GM18498 (cell line): ENCODE results near the gene PIK3R1.
A peak's percentile ranks its signal among the peaks of the same experiment; 100 is the strongest.

ENCODE experiments used
- ATAC-seq: cut with Tn5 transposase; IDR thresholded peaks from one replicate; pipeline ENCODE4 v1.9.1; 2021; ENCODE audit warnings: mild to moderate bottlenecking, moderate library complexity; ENCODE audit not compliant: unreplicated experiment

The PIK3R1 gene

DNA sequence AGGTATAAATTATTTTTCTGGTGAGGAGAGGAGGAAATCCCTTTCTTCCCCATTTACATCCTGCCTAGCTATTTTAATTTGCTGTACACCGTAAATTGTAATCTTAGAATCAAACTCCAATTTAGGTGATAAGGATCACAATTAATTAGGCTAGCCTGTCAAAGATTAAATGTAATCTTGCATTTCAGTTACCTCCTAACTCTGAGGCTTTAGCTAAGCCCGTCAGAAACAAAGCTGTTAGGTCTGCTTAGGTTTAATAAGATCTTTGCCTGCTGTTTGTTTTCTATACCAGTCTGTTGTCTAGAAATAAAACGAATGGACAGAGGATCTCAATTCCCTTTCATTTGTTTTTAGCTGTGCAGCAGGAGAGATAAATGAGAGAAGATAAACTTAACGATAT is 51.5 kb downstream of the PIK3R1 start:
- no peak for ATAC-seq

DNA sequence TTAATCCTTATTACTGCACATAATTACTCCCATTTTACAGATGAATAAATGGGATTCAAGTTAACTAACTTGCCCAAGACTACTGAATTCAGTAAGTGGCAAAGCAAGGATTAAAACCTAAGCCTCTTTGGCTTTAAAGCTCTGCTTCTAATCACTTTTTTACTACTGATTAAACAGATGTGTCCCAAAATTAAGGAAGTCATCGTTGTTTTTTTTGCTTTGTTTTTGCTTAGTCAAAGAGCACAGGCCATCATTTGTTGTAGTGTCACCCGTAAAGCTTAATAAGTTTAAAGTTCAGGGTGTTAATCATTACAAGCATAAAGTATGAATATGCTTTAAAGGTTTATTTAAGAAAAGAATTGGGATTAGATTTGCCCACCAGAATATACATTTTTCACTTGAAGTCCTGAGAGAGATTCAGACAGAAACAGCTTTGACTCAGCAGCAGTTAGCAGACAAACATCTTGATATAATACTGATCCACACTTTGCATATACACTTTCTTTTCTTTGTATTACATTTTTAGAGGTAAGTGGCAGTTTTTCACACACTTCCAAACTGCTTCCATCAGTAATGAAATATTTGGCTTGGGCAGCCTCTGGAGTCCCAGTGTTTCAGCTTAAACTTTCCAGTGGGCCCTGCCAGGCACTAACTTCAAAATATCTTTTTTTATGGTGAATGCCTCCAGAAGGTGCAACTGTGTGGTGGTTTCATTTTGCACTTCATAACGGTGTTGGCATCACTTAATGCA is 52.7 kb downstream of the PIK3R1 start:
- peak; percentile 47 for ATAC-seq

DNA sequence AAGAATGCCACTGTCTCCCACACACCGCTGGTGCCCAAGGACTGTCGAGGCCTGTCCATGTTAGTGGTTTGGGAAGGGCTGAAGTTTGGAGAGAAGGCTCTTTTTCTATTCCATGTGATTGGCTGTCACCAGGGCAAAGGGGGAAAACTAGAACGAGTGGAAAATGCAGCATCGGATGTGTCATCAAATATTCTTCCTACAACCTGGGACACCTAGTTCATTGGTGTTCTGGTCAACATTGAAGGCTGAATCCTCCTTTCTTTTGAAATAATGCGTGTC is 53.2 kb downstream of the PIK3R1 start:
- no peak for ATAC-seq

DNA sequence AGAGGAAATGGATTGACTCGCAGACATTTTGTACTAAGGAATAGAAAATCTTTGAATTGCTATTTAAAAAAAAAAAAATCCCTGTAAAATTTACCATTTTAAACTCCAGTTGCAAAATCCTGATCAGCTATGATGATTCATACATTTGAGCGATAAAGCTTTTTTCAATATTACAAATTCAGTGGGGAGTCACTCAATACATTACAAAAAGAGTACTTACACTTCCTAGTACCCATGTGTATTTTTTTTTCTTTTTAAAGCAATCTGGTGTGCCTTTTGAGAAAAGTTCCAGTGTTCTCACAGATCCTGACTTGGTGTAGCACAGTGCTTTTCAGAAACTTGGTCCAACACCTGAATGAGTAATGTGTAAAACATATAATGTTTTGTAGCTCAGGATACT is 54.3 kb downstream of the PIK3R1 start:
- ATAC-seq = no peak

DNA sequence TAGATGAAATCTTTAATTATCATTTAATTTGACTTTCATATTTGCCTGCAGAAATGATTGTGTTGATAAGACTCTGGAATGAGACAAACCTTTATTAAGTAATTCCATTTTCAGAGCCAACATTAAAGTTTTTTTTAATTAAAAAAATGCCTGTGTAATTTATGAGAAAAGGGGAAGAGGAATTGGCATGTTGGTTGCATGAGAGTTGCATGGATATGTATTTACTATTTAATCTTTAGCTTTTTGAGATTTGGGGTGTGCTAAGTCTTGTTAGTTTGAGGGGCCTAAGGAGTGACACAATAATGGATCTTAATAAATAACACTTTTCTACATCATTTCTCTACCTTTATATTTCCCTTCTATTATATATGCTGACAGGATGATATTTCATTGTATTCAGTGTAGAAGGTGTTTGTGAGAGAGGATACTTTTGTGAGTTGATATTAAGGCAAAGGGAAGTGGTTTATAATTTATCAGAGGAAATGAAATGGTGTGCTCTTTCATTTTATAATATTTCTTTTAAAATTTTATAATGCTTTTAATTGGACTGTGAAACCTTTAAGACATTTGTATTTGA is 54.9 kb downstream of the PIK3R1 start:
- no peak for ATAC-seq

DNA sequence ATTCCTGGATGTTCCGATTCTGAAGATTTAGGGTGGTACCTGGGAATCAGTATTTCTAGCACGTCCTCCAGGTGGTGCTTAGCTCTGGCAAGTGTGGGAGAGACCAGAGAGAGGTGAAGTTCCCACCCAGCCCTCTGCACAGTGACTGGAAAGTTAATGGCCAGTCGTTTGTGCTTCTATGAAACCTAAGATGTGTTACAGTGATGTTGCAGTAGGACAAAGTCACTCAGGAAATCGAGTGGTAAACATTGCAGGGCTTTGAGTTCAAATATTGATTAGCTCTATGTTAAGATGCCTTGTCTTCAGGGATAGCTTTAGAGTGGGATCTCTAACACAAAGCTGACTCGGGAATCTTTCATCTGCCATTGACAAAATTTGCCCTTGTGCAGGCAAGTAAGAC is 55.6 kb downstream of the PIK3R1 start:
- no peak for ATAC-seq

DNA sequence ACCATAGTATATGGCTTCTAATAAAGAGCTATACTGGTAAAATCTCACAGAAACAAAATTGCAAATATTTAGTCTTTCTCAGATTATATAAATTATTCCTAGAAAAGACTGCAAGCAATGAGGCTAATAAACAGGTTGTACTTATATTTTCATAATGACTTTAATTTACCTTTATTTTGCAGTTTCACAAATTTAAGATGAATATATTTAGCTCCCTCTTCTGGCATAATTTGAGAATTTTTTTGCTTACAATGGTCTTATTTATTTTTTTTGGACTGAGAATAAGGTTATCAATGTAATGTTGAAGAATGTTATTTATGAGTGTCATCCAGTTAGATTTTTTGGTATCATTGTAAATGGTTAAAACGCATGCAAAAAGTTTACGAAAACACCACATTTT is 56.7 kb downstream of the PIK3R1 start:
- no peak for ATAC-seq

DNA sequence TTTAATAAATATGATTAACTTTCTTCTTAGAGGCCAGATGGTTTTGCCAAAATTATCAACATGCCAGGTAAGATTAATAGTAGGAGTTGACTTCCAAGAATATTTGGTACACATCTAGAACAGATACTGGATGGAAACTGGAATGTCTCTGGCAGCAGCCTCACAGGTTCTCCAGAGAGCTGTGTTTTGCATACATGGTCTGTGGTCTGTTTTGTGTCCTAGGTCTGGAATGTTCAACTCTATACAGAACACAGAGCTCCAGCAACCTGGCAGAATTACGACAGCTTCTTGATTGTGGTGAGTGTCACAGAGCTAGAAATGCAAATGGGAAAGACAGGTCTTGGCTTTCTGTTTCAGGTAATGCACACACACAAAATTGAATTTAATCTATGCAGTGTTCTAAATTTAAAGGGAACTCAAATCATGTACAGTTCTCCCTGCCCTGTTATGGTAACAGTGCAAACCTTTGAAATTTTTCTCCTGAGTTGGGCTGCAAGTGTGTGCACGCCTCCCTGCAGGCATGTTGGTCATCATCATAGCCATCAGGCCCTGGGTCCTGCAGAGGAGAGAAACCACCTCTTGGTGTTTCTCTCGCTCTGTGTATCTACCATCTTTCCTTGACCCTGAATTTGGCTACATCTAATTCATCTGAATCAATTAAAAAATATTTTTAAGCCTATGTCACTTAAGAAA is 58.3 kb downstream of the PIK3R1 start:
- peak; percentile 76 for ATAC-seq

DNA sequence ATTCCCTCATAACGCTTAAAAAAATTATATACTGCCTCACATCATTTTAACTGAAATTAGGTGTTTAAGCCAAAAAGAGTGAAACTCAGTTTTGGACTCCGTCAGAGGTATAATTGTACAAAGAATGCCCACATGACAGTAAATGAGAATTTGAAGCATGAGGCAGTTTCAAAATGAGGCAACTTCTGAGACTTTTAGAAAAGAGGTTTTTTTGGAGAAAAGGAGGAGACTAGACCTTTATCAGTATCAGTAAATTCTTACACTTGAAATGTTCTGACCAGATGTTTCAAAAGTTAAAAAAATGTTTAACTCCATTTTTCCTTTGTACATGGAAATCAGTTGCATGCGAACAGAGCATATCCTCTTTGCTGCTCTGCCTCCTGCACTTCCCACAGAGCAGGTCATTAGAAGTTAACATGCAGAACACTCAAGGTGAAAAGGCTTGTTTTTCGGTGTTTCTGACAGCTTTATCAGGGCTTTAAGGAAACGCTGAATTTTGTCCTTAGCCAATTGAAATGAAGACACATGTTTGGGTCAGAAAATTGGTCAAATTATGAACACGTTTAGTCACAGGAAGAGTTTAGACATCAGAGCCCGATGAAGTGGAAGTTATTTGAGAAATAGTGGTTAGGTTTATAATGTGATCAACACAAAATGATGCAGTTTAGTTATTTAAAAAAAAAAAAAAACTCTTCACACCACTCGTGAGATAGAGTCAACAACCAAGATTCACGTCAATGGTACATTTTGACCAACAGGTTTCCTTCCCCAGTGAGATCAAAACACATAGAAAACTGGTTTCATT is 59.5 kb downstream of the PIK3R1 start:
- ATAC-seq = peak; percentile 43

DNA sequence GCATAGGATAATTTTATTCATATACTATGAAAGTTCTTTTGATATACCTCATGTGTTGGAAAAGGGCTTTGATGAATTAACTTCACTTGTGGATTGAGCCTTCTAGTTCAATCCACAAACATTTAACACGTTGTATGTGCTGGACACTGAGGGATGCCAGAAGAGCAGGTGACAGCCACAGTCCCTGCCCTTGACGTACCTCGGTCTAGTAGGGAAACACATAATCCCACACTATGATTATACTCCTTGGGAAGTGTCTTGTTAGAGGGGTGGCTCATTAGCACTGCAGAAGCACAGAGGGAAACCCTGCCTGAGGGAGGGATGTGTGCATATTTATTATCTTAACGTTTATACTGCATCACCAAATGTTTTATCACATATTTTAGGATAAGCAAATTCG is 61.2 kb downstream of the PIK3R1 start:
- ATAC-seq = no peak

DNA sequence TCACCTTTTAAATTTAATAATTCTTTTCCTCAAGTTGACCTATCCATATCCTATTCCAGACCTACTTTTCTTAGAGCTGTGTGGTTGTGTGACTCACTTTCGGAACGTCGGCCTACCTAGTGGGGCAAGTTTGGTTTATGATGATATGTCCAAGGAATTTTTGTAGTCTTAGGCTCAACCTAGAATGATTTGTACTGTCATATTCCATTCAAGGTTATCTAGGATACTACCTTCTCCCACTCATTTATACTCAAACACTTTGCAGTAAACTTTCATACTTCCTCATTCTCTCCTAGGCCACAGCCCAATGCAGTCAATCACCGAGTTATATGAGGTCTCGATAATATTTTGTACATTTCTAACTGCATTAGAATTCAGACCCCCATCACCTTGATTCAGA is 61.9 kb downstream of the PIK3R1 start:
- no peak for ATAC-seq

DNA sequence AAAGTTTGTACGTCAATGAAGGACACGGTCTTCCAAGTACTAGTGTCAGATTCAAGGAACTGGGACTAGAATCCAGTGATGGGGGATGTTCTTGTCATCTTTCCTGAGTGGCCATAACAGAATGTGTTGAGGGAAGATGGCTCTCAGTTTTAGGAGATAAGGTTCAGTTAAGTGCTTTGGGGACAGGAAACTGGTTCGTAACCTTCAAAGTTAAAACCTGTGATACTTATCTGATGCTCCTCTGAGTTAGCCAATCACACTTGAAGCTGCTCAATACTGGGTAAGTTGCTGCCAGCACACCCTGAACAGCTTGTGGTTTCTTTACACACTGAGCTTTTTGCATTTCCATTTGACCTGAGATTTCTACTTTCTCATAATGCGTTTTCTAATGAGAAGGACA is 64.4 kb downstream of the PIK3R1 start:
- ATAC-seq = no peak

DNA sequence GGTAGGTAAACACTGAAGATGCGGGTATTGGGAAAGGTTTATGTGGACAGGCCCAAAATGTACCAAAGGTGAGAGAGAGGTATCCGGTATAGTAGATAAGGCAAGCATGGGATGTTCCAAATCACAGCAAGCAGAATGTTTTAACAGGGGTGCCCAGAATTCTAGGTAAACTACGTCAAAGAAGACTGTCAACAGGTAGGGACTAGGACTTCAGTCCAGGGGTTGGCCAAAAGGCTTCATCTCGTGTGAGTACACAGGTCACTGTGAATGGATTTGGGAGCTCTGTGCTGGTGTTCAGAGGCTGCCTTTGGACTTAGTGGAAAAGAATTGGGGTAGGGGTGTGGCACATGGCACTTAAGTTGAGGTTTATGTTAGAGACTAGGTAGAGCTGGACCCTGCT is 66.4 kb downstream of the PIK3R1 start:
- ATAC-seq = no peak

DNA sequence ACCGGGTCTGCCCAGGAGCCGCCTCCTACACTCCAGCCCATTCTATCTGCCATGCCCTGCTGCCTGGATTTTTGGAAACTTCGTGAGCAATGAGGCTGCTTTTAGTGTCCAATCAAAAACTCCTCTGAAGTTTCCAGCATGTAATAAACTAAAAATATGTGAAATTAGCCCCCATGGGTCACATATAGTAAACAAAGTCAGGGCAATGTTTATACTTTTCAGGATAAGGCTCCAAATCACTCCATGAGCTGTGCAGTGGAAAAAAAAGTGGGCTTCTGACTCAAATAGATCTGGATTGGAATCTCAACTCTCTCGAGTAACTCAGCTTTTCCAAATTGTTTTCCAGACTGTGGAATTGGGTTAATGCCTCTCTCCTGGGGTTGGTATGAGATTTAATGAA is 68.2 kb downstream of the PIK3R1 start:
- ATAC-seq = no peak

DNA sequence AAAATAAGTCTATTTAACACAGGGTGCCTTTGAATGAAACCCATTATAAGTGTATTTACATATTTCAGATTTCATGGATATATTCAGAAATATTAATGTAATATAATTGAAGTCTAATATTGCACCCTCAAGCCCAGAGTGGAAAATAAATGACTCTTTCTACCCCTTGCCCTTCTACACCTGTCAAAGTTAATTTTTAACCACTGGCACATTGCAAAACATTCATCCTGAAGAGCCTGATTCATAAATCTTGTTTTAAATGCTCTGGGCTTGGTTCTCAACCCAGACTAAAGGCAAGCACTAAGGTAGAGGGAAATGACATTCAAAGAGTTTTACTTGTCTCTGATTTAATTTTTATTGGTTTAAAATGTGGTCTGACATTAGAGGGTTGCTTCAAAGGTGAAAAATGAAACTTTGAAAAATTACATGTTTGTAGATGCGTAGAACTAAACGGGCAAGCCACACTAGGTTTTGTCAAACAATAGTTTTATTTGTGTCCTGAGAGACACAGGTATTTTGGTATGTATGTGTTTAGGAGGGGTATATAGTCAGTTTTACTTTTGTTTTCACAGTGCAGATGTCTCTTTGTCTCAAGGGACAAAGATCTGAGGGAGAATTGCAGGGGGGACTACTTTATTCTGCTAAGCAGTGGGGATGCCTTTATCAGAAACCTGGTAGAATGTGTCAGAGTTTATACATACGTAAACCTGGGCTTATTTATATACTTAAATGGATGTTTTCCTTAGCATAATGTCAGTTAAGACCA is 69.7 kb downstream of the PIK3R1 start:
- peak; percentile 32 for ATAC-seq

DNA sequence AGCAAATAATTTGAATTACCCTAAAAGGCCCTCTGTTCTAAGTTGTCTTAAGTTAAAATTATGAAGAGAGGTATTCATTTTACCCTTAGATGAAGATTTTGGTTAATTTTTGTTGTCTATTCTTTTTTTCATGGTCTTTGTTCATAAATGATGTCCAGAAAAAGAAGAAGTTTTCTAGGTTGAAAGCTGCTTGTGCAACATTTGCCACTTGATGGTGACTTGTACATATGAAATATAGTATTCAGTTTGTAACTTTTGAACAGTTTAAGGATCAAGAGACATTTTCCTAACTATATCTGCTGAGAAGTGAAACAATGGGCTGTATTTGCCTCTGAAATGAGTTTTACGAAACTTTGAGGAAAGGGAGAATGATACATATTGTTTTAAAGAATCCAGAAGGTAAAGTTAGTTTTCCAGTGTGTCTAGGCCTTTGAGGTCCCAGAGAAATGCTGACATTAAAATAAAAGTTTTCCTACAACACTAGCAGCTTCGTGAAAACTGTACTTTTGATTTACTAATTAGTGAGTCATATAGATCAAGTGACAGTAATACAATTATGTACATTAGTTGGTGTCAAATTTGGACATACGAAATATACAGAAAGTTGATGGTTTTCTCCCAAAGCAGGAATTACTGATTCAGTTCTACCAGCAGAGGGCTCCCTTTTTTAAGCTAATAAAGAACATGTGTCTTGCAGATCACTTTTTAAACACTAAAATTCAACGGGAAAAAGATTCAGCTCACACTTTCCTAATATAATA is 70.5 kb downstream of the PIK3R1 start:
- no peak for ATAC-seq

DNA sequence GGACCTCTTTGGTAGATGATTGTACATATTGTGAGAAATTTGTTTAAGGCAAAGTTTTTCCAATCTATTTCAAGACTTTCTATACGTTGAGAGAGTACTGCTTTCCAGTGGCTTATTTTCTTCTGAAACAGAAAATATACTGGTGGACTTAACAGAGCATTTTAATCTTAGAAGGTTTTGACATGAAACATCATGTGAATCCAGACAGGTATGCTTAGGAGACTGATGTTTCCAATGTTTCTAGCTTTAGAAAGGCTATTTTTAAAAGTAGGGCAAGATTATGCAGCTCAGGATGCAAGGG is 71.0 kb downstream of the PIK3R1 start:
- ATAC-seq = no peak

DNA sequence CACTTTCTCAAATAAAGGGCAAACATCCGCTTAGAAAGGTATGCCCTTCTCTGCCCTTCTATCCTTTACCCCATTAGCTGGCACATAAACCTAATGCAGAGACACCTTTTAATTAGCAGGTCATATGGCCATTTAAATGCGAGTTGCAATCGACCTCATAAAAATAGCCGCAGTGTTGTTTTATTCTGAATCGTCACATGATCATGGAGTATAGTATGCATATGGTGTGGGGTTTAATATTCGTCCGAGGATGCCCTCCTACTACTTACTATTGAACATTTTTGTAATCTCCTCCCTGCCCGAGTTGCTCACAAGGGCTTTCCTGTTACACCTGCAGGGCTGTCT is 72.0 kb downstream of the PIK3R1 start:
- no peak for ATAC-seq

DNA sequence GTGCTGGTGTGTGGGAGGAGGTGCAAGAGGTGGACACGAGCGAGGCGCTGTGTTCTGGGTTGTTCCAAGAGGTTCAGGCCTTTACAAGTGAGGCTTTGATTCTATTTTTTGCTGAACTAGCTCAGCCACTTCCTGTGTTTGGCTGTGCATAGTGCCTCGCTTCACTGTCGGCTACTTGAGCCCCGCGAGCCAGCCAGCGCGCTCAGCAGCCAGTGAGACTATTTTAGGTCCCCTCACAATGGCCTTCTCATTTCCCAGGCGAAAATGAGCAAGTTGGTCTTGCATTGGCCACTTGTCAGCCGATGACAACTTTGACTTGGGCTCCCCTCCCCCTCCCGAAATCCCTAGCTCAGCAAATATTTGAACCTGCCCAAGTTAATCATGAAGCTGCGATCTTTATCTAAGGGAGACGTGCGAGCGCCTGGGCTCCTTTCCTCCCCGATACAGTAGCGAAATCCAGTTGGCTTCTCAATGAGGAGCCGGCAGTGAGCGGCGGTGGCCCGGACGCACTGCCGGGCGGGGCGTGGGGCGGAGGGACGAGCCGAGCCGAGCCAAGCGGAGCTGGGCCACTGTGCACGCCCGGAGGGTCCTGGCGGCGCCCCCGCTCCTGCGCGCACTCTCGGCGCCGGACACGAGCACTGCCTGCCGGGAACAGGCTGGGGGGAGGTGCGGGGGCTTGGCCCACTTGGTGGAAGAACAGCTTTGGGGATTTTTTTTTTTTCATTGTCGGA is 72.6 kb downstream of the PIK3R1 start:
- peak; percentile 78 for ATAC-seq

DNA sequence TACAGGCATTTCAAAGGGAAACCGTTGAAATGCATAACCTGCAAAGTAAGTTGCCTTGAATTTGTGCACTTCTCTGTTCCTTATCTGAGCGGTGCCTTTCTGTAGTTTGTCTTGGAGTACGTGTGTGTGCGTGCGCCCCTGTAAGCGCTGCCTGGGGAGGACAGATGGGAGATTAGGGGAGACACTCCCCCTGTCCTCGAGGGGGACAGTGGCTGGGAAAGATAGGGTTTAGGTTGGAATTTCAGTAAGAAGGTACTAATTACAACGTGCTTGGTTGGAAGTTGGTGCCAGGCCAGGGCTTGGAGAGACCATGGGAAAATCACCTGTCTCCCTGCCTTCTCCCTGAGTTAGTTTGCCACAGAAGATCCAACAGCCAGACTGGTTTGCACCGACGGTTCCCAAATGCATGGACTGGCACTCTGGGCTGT is 73.2 kb downstream of the PIK3R1 start:
- peak; percentile 13 for ATAC-seq
